NCI-H128 (cell line): ENCODE data around the gene PDF.
A peak's percentile ranks its signal among the peaks of the same experiment; 100 is the strongest.
"Not testable (repeated sequence)": the region's sequence is repeated elsewhere in the genome, so short reads cannot be mapped to it uniquely, and the experiment has no call there.

Source experiments
- DNase-seq: peaks from one replicate; lab custom pipeline; 2025; ENCODE audit not compliant: unreplicated experiment; lab: John Stamatoyannopoulos, UW

The PDF gene

GRCh38 chr16:69316595-69317034, 13.8 kb downstream of the PDF start:
- no peak for DNase-seq

GRCh38 chr16:69315486-69316311, 14.7 kb downstream of the PDF start:
- DNase-seq = no peak

- DNase-seq = no peak
Observed at GRCh38 chr16:69314534-69314933, 15.9 kb downstream of the PDF start.

GRCh38 chr16:69313469-69313868, 16.9 kb downstream of the PDF start:
- DNase-seq = no peak

GRCh38 chr16:69311533-69312387, 18.6 kb downstream of the PDF start:
- no peak for DNase-seq

- DNase-seq = peak; percentile 84
Observed at GRCh38 chr16:69310653-69311532, 19.5 kb downstream of the PDF start, which contains the start of gene VPS4A. VPS4A (plus strand) TSS chr16:69311350; CDS start chr16:69311512, 162 bp downstream.

- DNase-seq = no peak
Observed at GRCh38 chr16:69309316-69309715, 21.1 kb downstream of the PDF start.

GRCh38 chr16:69307856-69308255, 22.5 kb downstream of the PDF start:
- DNase-seq = no peak

- no peak for DNase-seq
Observed at GRCh38 chr16:69307091-69307490, 23.3 kb downstream of the PDF start.

GRCh38 chr16:69306031-69306430, 24.4 kb downstream of the PDF start:
- DNase-seq = no peak

- DNase-seq = no peak
Observed at GRCh38 chr16:69302301-69302700, 28.1 kb downstream of the PDF start.

- DNase-seq = no peak
Observed at GRCh38 chr16:69301861-69302260, 28.5 kb downstream of the PDF start.

- no peak for DNase-seq
Observed at GRCh38 chr16:69301187-69301586, 29.2 kb downstream of the PDF start.

- DNase-seq = no peak
Observed at GRCh38 chr16:69298261-69298660, 32.1 kb downstream of the PDF start.

GRCh38 chr16:69296771-69297170, 33.6 kb downstream of the PDF start:
- not testable (repeated sequence) for DNase-seq

- no peak for DNase-seq
Observed at GRCh38 chr16:69294051-69294450, 36.3 kb downstream of the PDF start.

GRCh38 chr16:69293401-69293800, 37.0 kb downstream of the PDF start:
- no peak for DNase-seq

GRCh38 chr16:69291657-69292056, 38.7 kb downstream of the PDF start:
- DNase-seq = not testable (repeated sequence)

GRCh38 chr16:69286941-69287713, 43.3 kb downstream of the PDF start:
- DNase-seq = no peak

GRCh38 chr16:69285240-69285639, 45.1 kb downstream of the PDF start:
- DNase-seq = no peak
